ENCODE data around the gene USP24.

The USP24 gene

GRCh38 chr1:55156093-55156492, 59.1 kb downstream of the USP24 start:
- no peak for DNase-seq

GRCh38 chr1:55155522-55155921, 59.6 kb downstream of the USP24 start:
- DNase-seq = no peak

GRCh38 chr1:55154616-55155015, 60.5 kb downstream of the USP24 start:
- DNase-seq = no peak

- no peak for DNase-seq
Observed at GRCh38 chr1:55153031-55153430, 62.1 kb downstream of the USP24 start.

- no peak for DNase-seq
Observed at GRCh38 chr1:55150880-55151588, 64.1 kb downstream of the USP24 start.

GRCh38 chr1:55148676-55149075, 66.5 kb downstream of the USP24 start:
- DNase-seq = no peak

- no peak for DNase-seq
Observed at GRCh38 chr1:55147524-55147923, 67.6 kb downstream of the USP24 start.

GRCh38 chr1:55146781-55147180, 68.4 kb downstream of the USP24 start:
- no peak for DNase-seq

GRCh38 chr1:55144886-55145285, 70.3 kb downstream of the USP24 start:
- no peak for DNase-seq

GRCh38 chr1:55143684-55144083, 71.5 kb downstream of the USP24 start:
- no peak for DNase-seq

GRCh38 chr1:55141295-55141893, 73.8 kb downstream of the USP24 start:
- no peak for DNase-seq

GRCh38 chr1:55140546-55140983, 74.6 kb downstream of the USP24 start:
- DNase-seq = peak; percentile 51 to 65

GRCh38 chr1:55140137-55140536, 75.0 kb downstream of the USP24 start:
- no peak for DNase-seq

GRCh38 chr1:55138823-55139222, 76.3 kb downstream of the USP24 start:
- DNase-seq = no peak

- DNase-seq = no peak
Observed at GRCh38 chr1:55134152-55134808, 80.9 kb downstream of the USP24 start.

- no peak for DNase-seq
Observed at GRCh38 chr1:55131801-55132200, 83.4 kb downstream of the USP24 start.

- no peak for DNase-seq
Observed at GRCh38 chr1:55131218-55131617, 83.9 kb downstream of the USP24 start.

- DNase-seq = no peak
Observed at GRCh38 chr1:55129194-55129728, 85.9 kb downstream of the USP24 start.

GRCh38 chr1:55128418-55128995, 86.7 kb downstream of the USP24 start:
- no peak for DNase-seq

GRCh38 chr1:55127827-55128343, 87.3 kb downstream of the USP24 start:
- DNase-seq = peak in 1 of 2 experiments; percentile 32

GRCh38 chr1:55124470-55124869, 90.7 kb downstream of the USP24 start:
- DNase-seq = no peak

GRCh38 chr1:55120538-55120937, 94.6 kb downstream of the USP24 start:
- no peak for DNase-seq

- DNase-seq = no peak
Observed at GRCh38 chr1:55118651-55119329, 96.4 kb downstream of the USP24 start.

Measured in activated T-cell treated with anti-CD3 and anti-CD28 coated beads, Interleukin-2, amount 50 U/mL, for 48 hours (primary cell).